GM21737 (cell line): Measurements from ENCODE around the gene ANKRD33.

Experiments
- ATAC-seq: cut with Tn5 transposase; IDR thresholded peaks from one replicate; pipeline ENCODE4 v1.9.1; 2021; ENCODE audit warnings: mild to moderate bottlenecking, moderate library complexity; ENCODE audit not compliant: unreplicated experiment

ANKRD33 gene

GRCh38 chr12:51915003-51915625 is 27.2 kb downstream of the ANKRD33 start:
- ATAC-seq: no peak

GRCh38 chr12:51915951-51916350 is 28.0 kb downstream of the ANKRD33 start:
- ATAC-seq: no peak

GRCh38 chr12:51917041-51917590 is 29.2 kb downstream of the ANKRD33 start:
- no peak for ATAC-seq

DNA sequence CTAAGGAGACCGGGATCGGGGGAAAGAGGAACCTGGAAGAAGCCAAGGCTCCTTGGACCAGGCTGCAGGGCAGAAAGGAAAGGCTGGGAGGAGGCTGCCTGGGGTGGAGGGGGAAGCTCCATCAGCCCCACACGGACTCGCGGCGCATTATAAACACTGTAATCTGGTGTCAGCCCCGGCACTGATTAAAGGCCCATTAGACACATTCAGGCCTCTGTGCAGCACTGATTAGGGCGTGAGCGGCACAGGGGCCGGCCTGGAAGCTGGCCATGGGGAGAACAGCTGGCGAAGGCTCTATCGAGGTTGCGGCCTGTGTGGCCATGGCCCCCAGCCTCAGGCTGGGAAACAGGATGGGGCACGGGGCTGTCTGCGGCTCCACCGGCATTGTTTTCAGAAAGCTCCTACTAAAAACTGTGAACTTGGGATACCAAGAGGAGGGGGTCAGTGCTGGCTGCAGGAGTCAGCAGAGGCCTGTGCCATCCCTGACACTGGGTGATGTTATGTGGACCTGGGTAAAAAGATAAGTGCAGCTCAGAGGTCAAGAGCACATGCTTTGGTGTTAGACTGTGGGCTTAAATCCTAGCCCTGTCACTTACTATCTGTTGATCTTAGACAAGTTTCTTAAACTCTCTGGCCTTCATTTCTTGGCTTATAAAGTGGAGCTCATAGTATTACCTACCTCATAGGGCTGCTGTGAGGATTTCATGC is 30.0 kb downstream of the ANKRD33 start:
- no peak for ATAC-seq

- no peak for ATAC-seq
Observed at GRCh38 chr12:51920046-51920445, 32.1 kb downstream of the ANKRD33 start.

DNA sequence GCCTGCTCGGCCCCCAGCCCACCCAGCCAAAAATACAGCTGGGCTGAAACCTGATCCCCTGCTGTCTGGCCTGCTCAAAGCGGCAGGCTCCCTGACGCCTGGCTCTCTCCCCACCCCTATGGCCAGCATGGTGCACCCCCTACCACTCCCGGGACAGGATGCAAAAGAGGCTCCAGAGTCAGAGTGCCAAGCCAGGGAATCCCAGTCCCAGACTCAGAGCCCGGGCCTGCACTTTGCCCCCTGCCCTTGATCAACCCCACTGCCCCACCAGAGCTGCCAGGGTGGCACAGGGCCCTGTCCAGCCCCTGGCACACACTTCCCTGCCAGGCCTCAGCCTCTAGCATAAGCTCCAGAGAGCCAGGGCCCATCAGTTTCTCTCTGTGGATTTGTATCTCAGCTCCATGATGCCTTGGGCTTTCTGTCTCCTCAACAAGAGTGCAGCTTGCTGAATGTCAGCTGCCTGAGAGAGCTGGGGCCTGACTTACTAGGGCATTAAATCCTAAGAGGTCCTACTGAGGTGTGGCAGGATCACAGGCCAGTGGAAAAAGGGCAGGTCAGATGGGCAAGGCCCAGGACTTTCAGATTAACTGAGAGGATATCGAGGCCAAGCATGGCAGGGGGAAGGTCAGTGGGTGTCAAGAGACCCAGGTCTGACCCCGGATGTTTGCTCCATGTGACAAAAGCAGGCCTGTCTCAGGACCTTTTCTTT is 33.3 kb downstream of the ANKRD33 start:
- ATAC-seq: no peak

GRCh38 chr12:51922146-51922545 is 34.2 kb downstream of the ANKRD33 start:
- no peak for ATAC-seq

DNA sequence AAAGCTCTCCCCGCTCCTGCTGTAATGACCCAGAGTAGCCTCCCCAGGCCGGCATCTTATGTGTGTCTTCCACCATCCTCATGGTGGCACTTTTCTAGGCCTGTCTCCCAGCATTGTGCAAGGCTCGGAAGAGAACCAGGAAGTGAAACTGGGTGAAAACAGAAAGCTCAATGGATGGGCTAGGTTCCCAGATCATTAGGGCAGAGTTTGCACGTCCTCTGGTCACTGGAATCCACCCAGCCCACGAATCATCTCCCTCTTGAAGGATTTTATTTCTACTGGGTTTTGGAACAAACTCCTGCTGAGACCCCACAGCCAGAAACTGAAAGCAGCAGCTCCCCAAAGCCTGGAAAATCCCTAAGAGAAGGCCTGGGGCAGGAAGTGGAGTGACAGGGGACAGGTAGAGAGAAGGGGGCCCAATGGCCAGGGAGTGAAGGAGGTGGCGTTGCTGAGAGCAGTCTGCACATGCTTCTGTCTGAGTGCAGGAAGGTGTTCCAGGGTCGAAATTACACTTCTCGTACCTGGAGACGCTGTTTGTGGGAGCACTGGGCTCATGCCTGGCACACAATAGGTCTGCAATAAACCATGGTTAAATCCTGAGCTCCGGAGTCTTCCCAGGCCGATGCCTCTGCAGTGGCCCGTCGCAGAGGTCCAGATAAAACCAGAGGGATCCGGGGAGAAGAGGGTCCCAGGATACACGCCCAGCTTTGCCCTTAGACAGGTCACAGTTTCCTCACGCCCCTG is 35.0 kb downstream of the ANKRD33 start:
- ATAC-seq: no peak

DNA sequence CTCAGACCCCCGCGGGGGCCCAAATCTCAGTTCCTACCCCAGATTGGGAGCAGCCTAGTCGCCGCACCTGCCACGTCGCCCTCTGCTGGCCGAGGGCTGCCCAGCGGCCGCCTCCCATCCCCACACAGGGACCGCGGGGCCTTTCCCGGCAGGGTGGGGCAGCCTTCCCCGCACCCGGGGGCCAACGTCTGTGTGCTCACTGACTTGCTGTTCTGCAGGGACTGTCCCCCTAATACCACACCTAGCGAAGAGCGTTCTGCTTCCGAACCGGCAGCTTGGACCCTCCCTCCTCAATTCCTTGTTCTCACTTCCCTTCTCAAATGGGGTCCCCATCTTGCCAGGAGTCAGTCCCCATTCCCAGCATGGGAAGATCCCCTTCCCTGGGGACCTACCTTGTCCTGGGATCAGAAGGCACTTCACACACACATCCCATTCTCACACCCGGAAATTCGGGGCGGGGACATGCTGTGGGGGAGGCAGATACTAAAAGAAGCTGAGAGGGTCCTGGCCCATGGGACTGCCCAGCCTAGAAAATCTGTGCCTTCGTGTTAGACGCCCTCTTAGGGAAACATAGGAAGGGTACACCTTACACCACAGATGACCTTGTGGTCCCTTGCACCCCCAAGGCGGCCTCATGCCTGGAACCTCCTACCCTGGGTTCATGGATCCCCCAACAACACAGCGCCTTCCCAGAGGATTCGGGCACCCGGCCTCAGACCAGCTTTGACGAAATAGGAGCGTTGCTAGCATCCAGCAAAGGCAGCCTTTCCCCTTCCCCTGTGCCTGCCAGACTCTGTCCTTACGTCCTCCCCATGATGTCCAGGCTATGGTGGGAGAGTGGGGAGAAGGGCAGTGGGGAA is 35.8 kb downstream of the ANKRD33 start:
- ATAC-seq: no peak

GRCh38 chr12:51924551-51925319 is 36.8 kb downstream of the ANKRD33 start:
- ATAC-seq: no peak

DNA sequence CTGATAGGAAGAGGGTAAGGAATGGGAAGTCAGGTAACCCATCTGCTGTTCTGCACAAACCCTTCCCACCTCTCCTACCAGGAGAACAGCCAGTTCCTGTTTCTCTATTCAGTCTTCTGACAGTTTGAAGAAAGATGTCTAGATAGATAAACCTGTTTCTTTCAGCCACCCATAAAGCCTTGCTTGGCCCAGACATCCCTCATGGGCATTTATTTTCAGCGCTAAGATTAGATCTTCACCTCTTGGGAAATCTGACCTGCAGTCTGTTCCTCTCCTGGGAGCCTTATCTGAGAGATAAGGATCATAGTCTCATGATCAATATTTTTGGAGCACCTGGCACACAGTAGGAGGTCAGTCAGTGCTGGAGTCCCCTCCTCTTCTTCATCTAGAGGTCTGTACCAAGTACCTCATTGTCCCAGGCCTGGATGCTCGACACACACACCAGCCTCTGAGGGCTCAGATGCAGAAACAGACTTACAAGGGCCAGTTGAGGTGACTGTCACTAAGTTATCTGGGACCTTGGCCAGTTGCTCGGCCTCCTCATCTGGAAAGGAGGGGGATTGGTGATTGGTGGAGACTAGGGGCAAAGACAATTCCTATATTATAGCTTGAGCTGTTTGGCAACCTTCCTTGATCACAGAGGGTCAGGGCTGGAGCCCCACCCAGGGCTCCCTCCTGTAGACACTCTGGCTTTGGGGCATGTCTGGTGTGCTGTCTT is 37.6 kb downstream of the ANKRD33 start:
- no peak for ATAC-seq

- no peak for ATAC-seq
Observed at GRCh38 chr12:51926064-51926632, 38.2 kb downstream of the ANKRD33 start.

DNA sequence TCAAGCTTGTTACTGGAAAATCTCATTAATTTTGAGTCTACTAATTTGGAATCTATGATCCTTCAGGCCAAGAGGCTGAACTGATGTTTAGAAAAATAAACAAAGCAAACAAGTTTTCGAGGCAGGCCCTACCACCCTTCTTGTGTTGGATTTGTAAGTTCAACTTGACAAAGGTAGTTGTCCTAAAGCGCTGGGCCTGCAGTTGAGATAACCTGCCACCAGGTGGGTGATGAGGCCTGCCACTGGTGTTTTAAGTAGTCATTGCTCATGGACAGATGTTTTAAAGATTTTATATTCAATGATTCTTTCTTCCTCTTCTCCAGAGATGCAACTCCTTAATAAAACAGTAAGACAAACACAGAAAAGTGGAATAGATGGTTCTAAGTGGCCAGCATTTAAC is 38.8 kb downstream of the ANKRD33 start:
- no peak for ATAC-seq

- ATAC-seq: no peak
Observed at GRCh38 chr12:51932218-51933076, 44.5 kb downstream of the ANKRD33 start.

DNA sequence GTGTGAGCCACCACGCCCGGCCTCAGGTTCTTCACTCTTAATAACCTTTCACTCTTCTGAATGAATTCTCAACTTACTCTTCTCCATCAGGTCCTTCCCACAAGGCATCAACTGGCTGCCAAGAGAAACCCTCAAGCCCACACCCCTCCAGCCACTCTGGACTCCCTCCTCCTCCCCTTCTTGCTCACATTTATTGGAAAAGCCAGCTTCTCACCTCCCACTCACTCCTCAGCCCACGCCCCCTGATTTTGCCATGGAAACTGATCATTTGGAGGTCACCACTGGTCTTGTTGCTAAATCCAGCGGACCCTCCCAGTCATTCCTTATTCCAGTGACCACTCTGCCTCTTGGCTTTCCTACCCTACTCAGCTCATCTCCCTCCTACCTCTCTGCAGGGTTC is 46.2 kb downstream of the ANKRD33 start:
- ATAC-seq: no peak

DNA sequence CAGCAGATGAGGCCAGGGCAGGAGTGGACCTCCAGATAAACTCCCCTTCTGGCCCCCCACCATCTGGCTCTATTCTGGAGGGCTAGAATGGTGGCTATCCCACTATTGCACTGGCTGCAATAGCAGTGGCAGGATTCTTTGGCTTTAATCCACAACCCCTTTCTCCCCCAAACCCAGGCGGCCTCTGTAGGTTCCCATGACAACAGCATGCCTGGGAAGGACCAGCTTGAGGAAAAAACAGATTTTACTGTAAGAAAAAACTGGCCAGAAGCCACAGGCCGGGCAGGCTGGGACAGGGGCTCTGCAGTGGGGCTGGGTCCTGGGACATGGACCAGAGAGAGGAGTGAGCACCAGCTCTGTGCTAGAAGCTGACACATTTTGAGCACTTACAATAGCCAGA is 50.0 kb downstream of the ANKRD33 start:
- no peak for ATAC-seq

- ATAC-seq: no peak
Observed at GRCh38 chr12:51938726-51939125, 50.8 kb downstream of the ANKRD33 start.
